Activated CD8-positive, alpha-beta T cell treated with anti-CD3 and anti-CD28 coated beads for 36 hours (primary cell): ENCODE data around the gene DGCR2. TPM values are rescaled to one million over a fixed set of nuclear protein-coding genes. Genes with fewer than 3 reads are reported as not detected.
"Not testable (repeated sequence)": the region's sequence is repeated elsewhere in the genome, so short reads cannot be mapped to it uniquely, and the experiment has no call there.

Experiments
- ATAC-seq: fragments of 200-7000 bp; cut with Tn5 transposase; one replicate; pipeline ENCODE4 v1.10.0; 2021; ENCODE audit warnings: mild to moderate bottlenecking, moderate library complexity
- CTCF ChIA-PET: fragments of 350-600 bp; sonication (Branson Sonifier 250); formaldehyde crosslinking; loops from one replicate; lab custom pipeline; 2021; ENCODE audit warnings: antibody characterized with exemption; lab: Charles Lee
- POLR2A ChIA-PET: fragments of 350-600 bp; sonication (Branson Sonifier 250); formaldehyde crosslinking; loops from one replicate; lab custom pipeline; 2021; ENCODE audit warnings: antibody characterized with exemption; lab: Charles Lee
- DNase-seq: peaks from one replicate; pipeline ENCODE4 v3.0.0-alpha.2; 2020
- H3K27ac Mint-ChIP-seq: one replicate; pipeline ENCODE4 v1.8.0; 2021; ENCODE audit warnings: mild to moderate bottlenecking, mixed read lengths
- H3K27me3 Mint-ChIP-seq: one replicate; pipeline ENCODE4 v1.8.0; 2021; ENCODE audit warnings: mixed read lengths
- H3K36me3 Mint-ChIP-seq: one replicate; pipeline ENCODE4 v1.8.0; 2021; ENCODE audit warnings: low read depth, mixed read lengths
- H3K4me1 Mint-ChIP-seq: one replicate; pipeline ENCODE4 v1.8.0; 2021; ENCODE audit warnings: low read depth, mixed read lengths
- H3K4me3 Mint-ChIP-seq: one replicate; pipeline ENCODE4 v1.8.0; 2021; ENCODE audit warnings: mild to moderate bottlenecking, moderate library complexity, mixed read lengths
- H3K9me3 Mint-ChIP-seq: one replicate; pipeline ENCODE4 v1.8.0; 2021; ENCODE audit warnings: mixed read lengths
- CTCF ChIP-seq: fragments of 200-600 bp; IDR thresholded peaks from one replicate; pipeline ENCODE4 v1.8.0; 2022; ENCODE audit warnings: antibody characterized with exemption, mild to moderate bottlenecking
- intact Hi-C: fragments of 100-400 bp; cut with micrococcal nuclease; formaldehyde crosslinking; loops from one replicate; pipeline ENCODE4 v1.10.0; 2022
- total RNA-seq, 2 experiments: library from RNA; stranded (reverse); gene quantifications; one replicate each; pipeline ENCODE4 v1.2.3, GENCODE V29; 2021

Gene DGCR2
- total RNA-seq, 2 experiments from 2014 or later, result 18.0 to 20.0 TPM

- H3K9me3 Mint-ChIP-seq, result no peaks in the 10 kb centered on the region
- no peak overlapping the region for H3K4me3 Mint-ChIP-seq
- H3K4me1 Mint-ChIP-seq, result no peaks in the 10 kb centered on the region
- no peak for DNase-seq
- ATAC-seq, result no peak
- intact Hi-C loops, result no loop called here
- H3K27ac Mint-ChIP-seq, result no peak overlapping the region
- CTCF ChIA-PET, result no interaction called here
- H3K36me3 Mint-ChIP-seq, result no peaks in the 10 kb centered on the region
- POLR2A ChIA-PET, result interaction anchor here (1.0 kb wide), 1 partner anchor 43 kb away, joined by 3 read pairs; no protein-coding TSS in a partner anchor
- peaks cover 11% of the 10 kb centered on the region for H3K27me3 Mint-ChIP-seq
- no peak for TF ChIP-seq CTCF
These were observed 118.7 kb downstream of the DGCR2 start for GRCh38 chr22:19003508-19003907.

GRCh38 chr22:19002684-19003038, 119.6 kb downstream of the DGCR2 start:
- CTCF ChIA-PET, result interaction anchor here (1.0 kb wide), 1 partner anchor 9 kb away, joined by 3 read pairs; no protein-coding TSS in a partner anchor
- H3K27ac Mint-ChIP-seq, result no peak overlapping the region
- no peak for TF ChIP-seq CTCF
- H3K36me3 Mint-ChIP-seq, result no peaks in the 10 kb centered on the region
- H3K9me3 Mint-ChIP-seq, result no peaks in the 10 kb centered on the region
- ATAC-seq (no peak), DNase-seq (no peak)
- POLR2A ChIA-PET, result no interaction called here
- H3K4me1 Mint-ChIP-seq, result no peaks in the 10 kb centered on the region
- H3K27me3 Mint-ChIP-seq, result peaks cover 9% of the 10 kb centered on the region
- intact Hi-C loops, result no loop called here
- H3K4me3 Mint-ChIP-seq, result no peak overlapping the region

- POLR2A ChIA-PET, result no interaction called here
- Mint-ChIP-seq H3K36me3 (no peaks in the 10 kb centered on the region), H3K27me3 (peaks cover 16% of the 10 kb centered on the region), H3K4me1 (no peaks in the 10 kb centered on the region), H3K4me3 (no peak overlapping the region), H3K27ac (no peak overlapping the region), H3K9me3 (no peaks in the 10 kb centered on the region)
- no peak for TF ChIP-seq CTCF
- ATAC-seq, result no peak
- CTCF ChIA-PET, result no interaction called here
- no peak for DNase-seq
- intact Hi-C loops, result no loop called here
These were observed 121.0 kb downstream of the DGCR2 start for GRCh38 chr22:19001204-19001603.

- H3K27ac Mint-ChIP-seq, DNase-seq, CTCF ChIA-PET, H3K9me3 Mint-ChIP-seq, H3K4me3 Mint-ChIP-seq, intact Hi-C loops, H3K36me3 Mint-ChIP-seq, ATAC-seq, H3K4me1 Mint-ChIP-seq: not testable (repeated sequence)
- H3K27me3 Mint-ChIP-seq, result peaks cover 16% of the 10 kb centered on the region
- POLR2A ChIA-PET, result interaction anchor here (1.4 kb wide), 1 partner anchor 15 kb away, joined by 5 read pairs; no protein-coding TSS in a partner anchor
These were observed 122.1 kb downstream of the DGCR2 start for GRCh38 chr22:19000106-19000505.

- POLR2A ChIA-PET, result interaction anchor here (0.6 to 1.4 kb wide), 2 partner anchors 14 to 208 kb away, joined by 3 to 5 read pairs; no protein-coding TSS in a partner anchor
- H3K36me3 Mint-ChIP-seq, result no peaks in the 10 kb centered on the region
- H3K27me3 Mint-ChIP-seq, result peaks cover 13% of the 10 kb centered on the region
These were observed 122.8 kb downstream of the DGCR2 start for GRCh38 chr22:18999416-18999815.

More at GRCh38 chr22:18999416-18999815, 122.8 kb downstream of the DGCR2 start:
- intact Hi-C loops, result no loop called here
- TF ChIP-seq CTCF, result no peak
- no peak for DNase-seq
- no peak overlapping the region for H3K27ac Mint-ChIP-seq
- H3K4me3 Mint-ChIP-seq, result no peak overlapping the region
- H3K9me3 Mint-ChIP-seq, result no peaks in the 10 kb centered on the region
- H3K4me1 Mint-ChIP-seq, result no peaks in the 10 kb centered on the region
- ATAC-seq, result no peak
- CTCF ChIA-PET, result interaction anchor here (1.0 to 2.2 kb wide), 2 partner anchors 12 to 78 kb away, joined by 4 to 8 read pairs; no protein-coding TSS in a partner anchor
